SHP77 treated with DMSO at 0.1 percent for 48 hours (cell line): ENCODE results near the gene UBA3.

ENCODE experiments used
- DNase-seq: peaks from one replicate; lab custom pipeline; 2025; lab: John Stamatoyannopoulos, UW

The UBA3 gene

DNA sequence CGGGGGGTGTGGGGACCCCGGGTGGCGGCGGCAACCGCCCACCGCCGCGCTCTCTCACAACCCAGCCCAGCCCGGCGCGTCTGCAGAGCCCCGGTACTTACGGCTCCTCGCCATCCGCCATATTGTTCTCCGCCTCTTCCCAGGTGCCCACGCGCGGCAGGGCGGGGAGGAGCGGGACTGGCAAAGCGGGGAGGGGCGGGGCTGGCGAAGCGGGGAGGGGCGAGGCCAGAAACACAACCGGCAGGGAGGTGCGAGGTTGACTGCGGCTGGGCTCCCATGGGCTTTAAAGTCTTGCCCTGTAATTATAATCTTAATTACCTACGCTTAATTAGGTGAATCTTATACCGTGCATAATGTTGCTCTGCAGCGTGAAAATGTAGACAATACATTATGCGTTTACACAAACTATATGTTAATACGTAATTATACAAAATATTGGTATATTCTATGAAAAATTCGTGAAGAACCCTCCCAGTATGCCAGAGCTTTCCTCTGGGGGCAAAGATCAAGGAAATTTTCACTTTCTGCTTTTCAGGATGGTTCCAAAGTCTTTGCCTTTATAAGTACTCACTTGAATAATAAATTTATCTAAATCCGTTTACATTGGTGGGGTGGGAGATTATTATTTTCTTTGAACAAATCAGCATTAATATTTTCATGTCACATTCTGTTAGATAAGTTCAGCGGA, at the start of gene UBA3:
TSS of gene UBA3 (minus strand) at position 133 of the 688 bp plus-strand sequence. CDS start at position 121, 12 bp downstream.
- DNase-seq: peak; percentile 37

DNA sequence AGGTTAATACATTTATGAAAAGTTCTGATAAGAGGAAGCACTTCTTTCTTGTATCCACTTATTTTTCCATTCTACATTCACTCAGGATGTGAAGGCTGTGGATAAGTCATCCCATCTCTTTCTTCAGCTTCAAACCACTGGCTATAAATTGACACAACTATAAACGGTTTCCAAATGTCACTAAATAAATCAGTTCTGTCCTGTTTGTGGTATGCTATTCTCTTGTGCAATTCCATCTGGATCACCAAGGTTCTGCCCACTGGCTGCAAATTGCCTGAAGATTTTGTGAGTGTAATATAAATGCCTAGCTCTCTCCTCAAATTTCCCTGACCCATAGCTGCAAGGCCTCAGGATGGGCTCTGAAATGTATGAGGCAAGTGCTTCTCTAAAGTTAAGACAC, 49.4 kb upstream of the UBA3 start:
- DNase-seq: no peak

DNA sequence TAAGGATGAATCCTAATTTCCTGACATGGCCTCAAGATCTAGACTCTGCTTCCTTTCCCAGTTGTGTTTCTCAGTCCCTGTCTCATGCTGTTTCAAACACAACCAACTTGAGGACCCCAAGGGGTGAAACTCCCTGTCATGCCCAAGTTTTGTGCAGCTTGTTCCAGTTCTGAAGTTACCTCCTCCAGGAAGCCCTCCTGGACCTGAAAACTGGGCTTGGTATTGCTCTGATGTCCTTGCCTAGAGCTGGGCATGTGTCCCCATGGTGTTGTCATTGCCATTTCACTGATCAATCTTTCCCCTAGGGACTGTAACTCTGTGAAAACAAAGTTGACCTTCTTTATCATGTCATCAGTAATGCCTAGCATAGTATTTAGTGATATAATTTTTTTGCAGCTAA, 48.3 kb upstream of the UBA3 start:
- no peak for DNase-seq

DNA sequence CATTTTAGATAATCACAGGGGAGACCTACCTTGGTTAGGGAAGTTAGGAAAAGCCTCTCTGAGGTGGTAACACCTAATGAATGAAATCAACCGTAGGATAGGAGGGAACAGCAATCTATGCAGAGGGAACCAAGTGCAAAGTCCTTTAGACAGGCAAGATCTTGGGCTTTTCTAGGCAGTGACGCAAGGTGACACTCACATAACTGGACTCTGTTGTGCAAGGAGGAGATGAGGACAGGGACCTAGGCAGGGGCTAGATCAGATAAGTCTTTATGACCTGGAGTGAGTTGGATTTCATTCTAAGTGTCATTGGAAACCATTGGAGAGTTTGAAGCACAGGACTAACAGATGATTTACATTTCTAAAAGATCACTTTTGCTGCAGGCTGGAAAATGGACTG, 46.8 kb upstream of the UBA3 start:
- DNase-seq: no peak

DNA sequence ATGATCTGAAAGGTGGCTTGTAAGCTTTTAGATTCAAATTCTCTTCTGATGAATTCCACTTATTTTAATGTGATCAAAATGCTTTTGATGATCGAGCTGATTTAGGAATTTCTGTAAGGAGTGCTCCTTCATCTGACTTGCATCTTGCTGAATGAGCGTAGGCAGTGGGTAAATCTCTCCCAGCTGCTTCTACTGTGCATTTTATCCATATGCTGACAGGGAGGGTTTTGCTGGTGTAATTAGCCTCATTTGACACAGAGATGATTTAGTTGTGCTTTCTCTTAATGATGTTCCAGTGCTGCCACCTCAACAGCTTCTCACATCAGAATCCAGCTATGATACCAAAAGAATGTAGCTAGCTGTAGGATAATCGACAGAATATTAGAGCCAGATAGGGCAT, 46.1 kb upstream of the UBA3 start:
- DNase-seq: no peak

DNA sequence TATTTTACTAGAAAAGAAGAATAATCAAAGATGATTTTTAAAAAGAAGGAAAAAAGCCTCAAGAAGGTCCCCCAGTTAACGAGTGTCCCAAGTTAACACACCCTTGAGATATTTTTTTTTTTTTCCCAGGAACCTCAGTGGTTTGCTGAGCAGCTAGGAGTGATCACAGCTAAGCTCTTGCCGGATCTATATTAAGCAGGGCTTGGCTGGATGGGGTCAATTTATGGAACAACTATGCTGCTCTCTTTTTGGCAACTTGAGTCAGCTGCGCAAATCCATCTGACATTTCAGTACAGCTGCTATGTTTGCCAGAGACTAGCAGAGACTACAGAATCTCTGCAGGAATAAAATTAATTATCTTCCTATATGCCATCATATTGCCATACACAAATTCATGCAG, 42.2 kb upstream of the UBA3 start, which contains the start of gene LMOD3:
TSS of gene LMOD3 (minus strand) at position 193 of the 400 bp plus-strand sequence. CDS start 209 bp downstream, outside the sequence.
- no peak for DNase-seq

DNA sequence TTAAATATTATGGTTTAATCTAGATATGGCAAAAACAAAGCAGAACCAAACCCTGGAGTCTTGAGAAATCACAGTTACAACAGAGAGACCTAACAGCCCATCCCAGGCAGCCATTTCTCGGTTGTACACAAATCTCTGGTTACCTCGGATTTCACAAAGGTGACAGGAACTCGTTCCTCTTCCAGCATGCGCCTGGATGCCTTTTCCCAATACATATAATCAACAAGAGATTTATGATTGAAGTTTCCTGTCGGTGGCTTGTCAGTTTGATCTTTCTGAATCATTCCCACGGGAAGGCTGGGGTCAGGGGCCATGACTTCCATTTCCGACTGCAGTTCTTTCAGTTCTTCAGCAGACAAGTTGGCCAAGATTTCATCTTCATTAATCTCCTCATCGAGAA, 41.8 kb upstream of the UBA3 start:
- DNase-seq: no peak

DNA sequence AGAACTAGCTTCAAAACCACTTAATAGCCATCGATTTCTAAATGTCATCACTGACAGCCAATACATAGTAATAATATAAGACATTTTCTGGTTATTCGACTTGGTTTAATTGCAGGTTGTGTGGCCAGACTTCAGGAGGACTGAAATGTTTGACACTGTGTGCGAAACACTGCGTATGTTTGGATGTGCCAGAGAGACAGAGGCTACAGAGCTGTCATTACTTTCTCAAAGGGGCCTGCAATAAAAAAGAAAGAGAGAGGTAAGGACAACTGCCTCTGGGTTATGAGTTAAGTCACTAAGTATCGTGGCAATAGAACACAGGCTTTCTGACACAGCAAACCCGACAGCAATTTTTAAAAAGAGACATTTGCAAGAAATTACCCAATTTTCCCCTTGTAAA, 41.3 kb upstream of the UBA3 start:
- no peak for DNase-seq

DNA sequence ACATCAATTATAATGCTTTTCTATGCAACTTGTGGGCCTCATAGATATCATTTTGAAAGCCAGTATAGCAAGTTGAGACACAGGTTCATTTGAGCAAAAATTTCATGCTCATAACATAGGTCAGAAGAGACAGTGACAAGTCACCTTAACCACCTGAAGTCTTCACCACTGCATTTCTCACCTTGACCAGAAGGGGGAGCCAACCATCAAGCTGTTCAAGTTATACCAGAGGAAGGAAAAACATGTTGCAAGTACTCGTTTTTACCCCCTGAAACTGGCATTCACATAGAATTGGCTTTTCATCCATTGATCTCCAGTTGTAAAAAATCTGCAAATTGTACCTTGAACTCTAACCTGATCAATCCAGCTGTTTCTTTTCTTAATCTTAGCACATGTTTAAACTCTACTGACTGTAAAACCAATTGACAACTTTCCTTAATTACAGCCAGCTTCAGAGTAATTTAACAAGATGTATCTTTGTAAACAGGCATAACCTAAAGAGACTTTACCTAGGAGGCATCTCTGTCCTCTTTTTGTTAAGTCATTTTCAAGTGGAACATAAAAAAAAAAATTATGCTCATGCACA, 40.8 kb upstream of the UBA3 start:
- peak; percentile 13 for DNase-seq

DNA sequence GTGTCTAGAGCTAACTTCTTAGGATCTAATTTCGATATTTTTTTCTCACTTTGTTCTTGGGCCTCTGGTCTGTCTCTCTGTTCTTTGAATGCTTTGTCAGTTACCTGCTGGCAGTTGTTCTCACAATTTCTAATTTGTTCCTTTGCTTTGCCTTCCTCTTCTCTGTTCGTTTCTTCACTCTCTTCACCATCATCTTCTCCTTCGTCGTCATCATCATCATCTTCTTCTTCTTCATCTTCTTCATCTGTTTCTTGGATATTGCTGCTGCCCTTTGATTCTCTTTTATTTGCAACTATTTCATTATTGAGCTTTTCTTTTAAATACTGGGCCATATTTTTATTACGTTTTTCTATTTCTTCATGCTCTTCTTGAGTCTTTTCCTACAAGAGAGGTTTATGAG, 39.5 kb upstream of the UBA3 start:
- no peak for DNase-seq

DNA sequence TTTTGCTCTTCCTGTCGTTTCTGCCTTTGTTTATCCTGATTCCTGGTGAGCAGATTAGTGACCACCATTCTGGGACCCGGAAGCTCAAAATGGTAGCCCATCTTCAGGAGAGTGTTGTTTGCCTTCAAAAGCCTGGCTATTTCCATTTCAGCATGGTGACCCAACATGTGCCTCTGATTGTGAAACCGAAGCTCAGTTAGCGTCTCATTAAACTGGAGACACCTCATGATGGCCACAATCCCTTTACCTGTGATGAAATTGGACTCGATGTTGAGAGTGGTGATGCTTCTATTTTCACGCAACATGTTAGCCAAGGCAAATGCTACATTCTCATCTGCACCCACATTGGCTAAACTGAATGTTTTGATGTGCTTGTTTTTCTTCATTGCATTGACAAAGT, 39.0 kb upstream of the UBA3 start:
- DNase-seq: no peak

DNA sequence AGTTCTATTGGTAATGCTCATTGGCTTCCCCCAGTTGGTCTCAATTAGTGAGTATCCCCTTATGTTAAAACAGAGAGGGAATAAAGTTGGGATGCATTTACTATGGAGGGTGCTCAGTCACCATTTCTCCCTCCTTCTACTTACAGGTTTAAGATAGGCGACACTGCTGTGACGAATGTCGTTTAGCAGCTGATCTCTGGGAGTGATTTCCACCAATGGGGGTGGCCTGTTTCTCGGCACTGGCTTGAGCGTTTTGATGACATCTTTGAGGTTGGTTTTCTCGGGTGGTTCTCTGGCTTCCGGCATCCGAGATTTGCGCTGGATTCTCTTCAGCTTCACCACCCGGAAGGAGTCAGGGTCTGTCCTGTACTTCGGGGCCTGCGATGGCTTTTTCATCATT, 38.4 kb upstream of the UBA3 start:
- DNase-seq: no peak

DNA sequence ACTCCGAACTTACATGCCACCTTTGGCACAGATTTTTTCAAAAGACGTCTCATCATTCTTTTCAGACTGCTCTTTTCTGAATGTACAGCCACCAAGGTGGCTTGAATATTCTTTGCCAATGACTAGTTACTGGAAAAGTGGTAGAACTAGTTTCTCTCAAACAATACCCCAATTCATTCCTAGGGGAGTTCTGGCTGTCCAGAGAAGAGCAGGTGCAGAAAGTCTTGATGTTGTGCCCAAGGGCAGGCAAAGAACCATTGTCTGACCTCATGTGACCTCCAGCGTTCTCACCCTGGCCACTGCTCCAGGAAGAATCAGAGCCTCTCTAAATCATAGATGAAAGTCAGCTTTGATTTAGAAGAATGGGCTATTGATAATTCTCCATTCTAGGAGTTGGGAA, 36.7 kb upstream of the UBA3 start:
- no peak for DNase-seq

DNA sequence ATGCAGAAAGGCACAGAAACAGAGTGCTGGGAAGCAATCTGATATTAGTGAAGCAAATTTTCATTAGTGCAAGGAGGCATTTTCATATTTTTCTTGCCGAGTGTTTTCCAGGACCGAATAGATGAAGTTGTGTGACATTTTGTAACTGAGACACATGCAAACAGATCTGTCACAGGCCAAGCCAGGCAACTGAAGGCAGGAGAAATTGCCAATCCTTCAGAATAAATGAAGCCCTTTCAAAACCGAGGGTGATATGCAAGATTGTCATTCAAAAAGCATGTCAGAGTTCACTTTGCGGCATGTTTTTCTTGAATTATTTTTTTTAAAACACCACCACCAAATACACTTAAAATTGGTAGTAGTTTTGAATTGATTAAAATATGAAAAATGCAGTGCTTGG, 36.0 kb upstream of the UBA3 start:
- no peak for DNase-seq

DNA sequence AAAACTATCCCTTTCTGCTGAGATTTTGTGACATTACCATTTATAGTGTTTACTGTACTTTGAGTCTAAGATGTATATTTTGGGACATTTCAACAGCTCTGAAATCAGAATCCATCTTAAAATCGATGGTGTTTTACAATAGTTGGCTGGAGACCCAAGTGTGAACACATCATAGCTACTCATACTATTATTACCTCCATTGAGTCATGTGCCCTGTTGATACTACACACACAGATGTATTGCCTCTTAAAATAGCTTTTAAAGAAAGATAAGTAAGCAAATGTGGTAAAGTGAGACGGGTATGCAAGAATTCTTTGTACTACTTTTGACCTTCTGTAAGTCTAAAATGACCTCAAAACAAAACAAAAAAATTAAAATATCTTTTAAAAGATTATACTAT, 35.6 kb upstream of the UBA3 start:
- no peak for DNase-seq

DNA sequence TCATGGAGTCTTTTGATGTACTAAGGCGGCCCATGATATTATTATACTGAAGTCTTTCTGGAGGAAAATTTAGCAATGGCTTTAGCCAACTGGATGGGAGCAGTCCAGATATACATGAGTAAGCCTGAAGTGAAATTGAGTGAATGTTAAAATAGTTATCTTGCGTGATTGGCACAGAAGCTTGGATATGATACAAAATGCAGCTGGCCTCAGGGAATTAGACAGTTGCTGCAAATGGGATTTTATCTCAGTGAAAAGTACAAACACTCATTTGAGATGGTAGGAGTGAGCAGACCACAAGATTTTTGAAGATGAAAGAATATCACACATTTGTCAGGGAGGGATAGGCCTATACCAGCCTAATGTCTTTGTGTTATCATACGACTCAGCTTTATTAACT, 33.4 kb upstream of the UBA3 start:
- DNase-seq: no peak

DNA sequence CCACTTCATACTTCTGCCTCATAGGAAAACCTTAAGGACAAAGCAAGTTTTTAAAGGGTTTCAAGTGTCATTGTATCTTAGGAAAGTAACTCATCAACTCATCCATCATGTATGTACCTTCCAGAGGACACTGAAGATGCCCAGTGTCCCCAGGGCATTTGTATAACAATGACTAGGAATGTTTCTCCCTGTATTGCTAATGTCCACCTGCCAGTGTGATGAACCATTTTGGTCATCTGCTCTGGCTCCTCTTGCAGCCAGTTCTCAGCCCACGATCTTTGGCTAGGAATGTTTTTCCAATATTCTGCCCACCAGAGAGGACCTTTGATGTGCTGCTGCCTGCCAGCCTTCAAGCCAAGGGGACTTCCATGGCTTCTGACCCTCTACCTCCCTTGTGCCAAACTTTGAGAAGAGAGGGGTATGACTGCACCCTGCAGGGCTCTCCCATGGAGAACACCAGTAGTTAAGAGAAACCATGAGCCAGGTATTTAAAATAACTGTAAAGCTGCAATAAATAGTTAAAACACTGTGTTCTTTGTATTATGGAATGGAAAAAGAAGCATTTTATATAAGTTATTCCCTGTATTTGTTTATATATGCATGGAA, 30.9 kb upstream of the UBA3 start:
- no peak for DNase-seq

DNA sequence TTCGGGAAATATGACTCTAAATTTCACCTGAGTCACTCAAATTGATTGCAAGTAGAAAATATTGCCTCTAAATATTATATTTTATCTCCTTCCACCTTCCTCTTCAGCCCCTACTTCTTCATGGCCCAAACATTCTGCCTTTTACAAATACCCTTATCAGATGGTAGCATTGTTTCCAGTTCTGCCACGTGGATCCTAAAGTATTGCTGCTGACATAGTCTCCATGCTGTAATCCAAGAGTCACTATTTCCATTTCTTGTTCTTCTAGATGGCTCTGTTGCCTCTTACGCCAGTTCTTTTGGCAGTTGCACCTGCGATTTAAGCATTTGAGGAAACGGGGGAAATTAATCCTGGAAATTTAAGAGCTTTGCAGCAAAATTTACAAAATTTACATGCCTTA, 28.6 kb upstream of the UBA3 start:
- no peak for DNase-seq

DNA sequence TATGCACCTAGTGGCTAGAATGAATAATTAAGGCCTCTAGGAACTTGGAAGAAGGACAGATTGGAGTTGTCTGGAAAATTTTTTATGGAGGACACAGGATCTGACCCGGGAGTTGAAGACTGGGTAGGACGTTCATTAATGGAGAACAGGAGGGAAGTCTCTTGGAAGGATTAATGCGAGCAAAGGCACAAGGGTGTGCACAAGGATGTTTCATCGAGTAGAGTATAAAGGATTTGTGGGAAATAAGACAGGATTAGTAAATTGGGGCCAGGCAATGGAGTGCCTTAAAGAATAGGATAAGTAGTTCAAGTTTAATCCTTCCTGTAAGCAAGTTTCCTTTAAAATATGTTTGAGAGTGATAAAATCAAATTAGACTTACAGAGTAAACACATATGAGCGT, 27.7 kb upstream of the UBA3 start:
- no peak for DNase-seq

DNA sequence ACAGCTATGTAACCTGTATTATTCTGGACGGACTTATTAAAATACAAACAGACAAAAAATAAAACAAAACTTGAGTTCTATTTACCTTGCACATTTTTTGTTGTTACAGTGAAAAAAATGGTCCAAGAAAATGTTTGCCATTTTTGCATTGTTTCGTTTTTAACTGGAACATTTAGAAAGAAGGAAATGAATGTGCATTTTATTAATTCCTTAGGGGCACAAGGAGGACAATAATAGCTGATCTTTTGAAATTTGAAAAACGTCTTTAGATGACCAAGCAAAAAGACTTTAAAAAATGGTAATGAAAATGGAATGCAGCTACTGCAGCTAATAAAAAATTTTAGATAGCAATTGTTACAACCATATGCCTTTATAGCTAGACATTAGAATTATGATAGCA, 25.2 kb upstream of the UBA3 start:
- DNase-seq: no peak

DNA sequence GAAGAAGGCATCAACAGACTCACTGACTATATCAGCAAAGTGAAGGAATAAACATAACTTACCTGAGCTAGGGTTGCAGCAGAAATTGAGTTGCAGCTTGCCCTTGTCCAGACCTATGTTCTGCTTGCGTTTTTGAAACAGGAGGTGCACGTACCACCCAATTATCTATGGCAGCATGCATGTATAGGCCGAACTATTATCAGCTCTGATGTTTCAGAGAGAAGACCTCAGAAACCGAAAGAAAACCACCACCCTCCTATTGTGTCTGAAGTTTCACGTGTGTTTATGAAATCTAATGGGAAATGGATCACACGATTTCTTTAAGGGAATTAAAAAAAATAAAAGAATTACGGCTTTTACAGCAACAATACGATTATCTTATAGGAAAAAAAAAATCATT, 24.4 kb upstream of the UBA3 start:
- no peak for DNase-seq

DNA sequence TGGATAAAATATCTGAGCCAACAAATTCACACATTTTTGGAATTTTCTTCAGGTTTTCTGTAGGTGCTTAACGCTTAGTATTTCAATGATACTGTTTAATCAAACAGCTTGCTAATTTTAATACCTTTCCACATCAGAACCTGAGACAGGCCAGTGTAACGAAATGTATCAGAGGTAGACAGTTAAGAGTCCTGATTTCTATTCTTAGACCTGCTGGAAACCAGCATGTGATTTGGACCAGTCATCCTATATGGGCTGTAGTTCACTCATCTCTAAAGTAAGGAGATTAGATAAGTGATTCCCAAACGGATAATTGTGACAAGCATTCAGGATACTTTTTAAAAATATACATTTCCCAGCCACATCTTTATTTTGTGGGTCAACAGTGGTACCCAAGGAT, 23.0 kb upstream of the UBA3 start:
- DNase-seq: no peak

DNA sequence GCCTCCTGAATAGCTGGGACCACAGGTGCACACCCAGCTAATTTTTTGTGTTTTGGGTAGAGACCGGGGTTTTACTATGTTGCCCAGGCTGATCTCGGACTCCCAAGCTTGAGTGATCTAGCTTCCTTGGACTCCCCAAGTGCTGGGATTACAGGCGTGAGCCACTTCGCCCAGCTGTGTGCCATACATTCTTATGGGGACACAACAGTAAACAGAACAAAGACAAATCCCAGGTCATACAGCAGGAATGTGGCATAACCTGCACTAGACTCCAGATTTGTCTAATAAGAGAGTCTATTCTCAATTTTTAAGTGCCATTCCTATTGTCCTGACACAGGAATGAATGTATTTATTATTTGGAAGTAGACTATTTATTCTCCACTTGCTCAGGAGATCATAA, 22.2 kb upstream of the UBA3 start:
- no peak for DNase-seq

DNA sequence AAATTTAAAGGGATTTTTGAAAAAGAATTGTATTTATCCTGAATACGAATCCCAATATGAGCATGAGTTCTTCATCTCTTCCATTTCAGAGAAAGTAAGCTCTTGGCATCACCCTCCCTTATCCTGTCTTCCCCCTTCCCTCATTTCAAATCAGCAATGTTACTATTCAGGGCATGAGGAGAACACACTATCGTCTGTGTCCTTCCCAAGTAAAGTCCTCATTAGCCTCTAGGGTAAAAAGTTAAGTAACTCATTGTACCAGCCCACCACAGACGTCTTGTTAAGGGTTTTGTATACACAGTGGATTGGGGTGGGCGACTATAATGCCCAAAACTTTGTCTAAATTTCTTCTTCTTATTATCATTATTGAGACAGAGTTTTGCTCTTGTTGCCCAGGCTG, 19.4 kb upstream of the UBA3 start:
- DNase-seq: no peak
